Measurements from ENCODE around the gene F5.

F5 gene

GRCh38 chr1:169586395-169587255 is at the start of gene F5:
TSS of gene F5 (minus strand) at chr1:169586481. CDS start at chr1:169586386, 95 bp downstream.
- DNase-seq = peak; percentile 84 to 85

DNA sequence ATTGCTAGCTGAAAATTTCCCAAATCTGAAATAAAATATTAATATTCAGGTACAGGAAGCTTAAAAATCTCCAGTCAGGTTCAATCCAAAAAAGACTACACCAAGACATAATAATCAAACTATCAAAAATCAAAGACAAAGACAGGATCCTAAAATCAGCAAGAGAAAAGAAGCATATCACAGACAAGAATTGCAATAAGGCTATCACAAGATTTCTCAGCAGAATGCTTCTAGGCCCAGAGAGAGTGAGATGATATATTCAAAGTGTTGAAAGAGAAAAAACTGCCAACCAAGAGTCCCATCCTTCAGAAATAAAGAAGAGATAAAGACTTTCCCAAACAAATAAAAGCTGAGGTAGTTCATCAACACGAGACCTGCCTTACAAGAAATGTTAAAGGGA is 48.6 kb upstream of the F5 start:
- no peak for DNase-seq

DNA sequence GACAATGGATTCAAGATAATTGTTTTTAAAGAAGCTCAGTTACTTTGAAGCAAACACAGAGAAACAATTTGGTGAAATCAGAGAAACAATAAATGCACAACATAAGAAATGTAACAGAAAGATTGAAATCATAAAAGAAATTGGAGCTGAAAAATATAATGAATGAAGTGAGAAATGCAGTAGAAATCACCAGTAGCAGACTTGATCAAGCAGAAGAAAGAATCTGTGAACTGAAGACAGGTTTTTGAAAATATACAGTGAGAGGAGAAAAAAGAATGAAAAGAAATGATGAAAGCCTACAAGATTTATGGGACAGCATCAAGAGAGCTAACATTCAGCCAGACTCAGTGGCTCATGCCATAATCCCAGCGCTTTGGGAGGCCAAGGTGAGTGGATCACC is 47.9 kb upstream of the F5 start:
- no peak for DNase-seq

DNA sequence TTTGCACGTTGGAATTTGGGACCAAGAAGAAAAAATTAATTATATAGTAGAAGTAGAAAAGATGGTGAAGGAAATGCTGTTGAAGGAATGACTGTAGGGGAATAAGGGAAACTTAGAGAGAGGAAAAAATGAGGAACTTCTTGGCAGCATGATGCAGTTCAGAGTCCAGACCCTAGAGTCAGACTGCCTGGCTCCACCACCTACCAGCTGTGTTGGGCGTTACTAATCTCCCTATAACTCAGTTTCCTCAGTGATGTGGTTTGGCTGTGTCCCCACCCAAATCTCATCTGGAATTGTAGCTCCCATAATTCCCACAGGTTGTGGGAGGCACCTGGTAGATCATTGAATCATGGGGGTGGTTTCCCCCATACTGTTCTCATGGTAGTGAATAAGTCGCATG is 45.0 kb upstream of the F5 start:
- no peak for DNase-seq

DNA sequence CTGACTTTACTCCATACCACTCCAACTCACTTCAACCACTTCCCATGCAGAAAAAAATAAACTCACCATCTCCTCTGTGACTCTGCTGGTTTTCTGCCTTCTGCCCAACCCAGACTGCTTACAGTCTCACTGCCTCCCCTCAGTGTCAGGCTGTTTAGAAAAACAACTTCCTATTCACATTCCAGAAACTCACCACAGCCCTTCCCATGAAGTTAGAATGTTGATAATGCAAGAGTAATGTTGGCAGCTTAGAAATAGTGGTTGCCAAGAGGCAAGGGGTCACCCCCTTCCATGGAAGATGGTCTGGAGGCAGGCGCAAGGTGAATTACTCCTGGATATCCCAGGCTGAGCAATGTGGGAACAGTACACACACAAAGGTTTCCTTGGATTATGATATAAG is 43.7 kb upstream of the F5 start, which contains the start of gene SELP:
Gene SELP, minus strand, starts transcription at position 119 of the 400 bp plus-strand sequence. Its CDS starts 50 bp downstream, at position 69.
- DNase-seq = no peak

GRCh38 chr1:169624912-169625311 is 38.6 kb upstream of the F5 start:
- no peak for DNase-seq

GRCh38 chr1:169624122-169624521 is 37.8 kb upstream of the F5 start:
- DNase-seq = no peak

GRCh38 chr1:169623132-169623926 is 37.0 kb upstream of the F5 start:
- no peak for DNase-seq

- no peak for DNase-seq
Observed at GRCh38 chr1:169620565-169620964, 34.3 kb upstream of the F5 start.

DNA sequence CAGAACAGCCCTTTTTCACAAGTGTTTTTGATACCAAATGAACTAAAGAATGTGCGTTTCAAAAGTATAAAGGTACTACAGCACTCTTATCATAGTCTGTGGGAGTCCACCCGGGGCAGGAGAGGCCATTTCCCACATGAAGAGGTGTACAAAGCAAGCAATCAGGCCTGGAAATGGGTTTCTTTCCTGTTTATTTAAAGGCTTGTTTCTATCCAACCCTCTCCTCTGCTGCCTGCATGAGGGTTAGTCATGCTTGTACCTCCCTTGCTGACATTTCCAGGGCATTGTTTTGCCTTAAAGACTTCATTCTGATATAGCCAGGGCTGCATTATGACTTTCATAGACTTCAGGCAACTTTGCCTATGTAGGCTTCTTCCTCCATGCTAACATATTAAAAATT is 32.1 kb upstream of the F5 start:
- no peak for DNase-seq

DNA sequence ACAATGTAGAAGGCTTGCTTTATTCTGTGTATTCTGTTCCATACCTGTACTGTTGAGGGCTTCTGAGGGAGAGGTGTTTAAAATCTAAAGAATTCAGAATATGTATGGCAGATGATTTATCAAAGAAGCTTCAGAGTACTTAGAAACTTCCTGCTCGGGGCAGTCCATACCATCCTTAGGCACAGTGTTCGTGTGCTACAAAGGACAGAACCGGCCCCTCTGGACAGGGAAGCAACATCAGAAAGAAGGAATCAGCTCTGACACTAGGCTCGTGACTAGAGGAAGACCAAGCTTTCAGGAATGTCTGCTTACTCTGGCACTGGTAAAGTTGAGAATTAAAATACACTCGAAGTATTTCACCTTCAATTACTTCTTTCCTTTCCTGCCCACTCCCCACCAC is 29.5 kb upstream of the F5 start:
- no peak for DNase-seq

GRCh38 chr1:169610858-169611257 is 24.6 kb upstream of the F5 start:
- DNase-seq = no peak

GRCh38 chr1:169610108-169610507 is 23.8 kb upstream of the F5 start:
- DNase-seq = no peak

GRCh38 chr1:169608226-169608625 is 21.9 kb upstream of the F5 start:
- no peak for DNase-seq

DNA sequence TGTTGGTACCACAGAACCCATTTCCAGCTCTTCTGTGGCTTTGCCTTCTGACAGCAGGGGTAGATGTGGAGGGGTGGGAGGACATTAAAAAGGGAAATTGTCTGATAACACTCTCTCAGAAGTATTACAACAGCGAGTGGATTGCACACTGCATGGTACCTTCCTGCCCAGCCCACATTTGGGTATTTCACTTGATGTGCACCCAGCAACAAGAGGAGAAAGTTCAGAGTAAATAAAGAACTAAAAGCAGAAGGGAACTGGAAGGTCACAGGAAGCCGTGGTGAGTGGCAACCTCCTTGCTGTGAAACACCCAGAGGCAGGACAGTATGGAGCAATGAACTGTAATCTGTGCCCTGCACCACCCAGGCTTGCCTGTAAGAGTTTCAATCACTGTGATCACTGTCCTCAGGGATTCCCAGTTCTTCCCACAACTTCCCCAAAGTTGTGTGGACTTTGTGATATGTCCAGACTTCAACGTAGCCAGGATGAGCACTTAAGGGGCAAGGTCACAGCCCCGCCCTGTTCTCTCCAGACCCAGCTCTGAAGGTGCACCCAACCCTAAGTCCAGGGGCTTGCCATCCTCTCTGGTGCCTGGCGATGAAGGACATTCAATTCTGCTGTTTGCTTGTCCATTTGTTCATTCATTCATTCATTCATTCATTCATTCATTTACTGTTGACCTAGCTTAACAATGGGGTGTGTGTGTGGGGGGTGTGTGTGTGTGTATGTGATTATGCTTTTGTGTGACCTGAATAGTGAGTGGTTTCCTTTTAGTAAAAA is 18.7 kb upstream of the F5 start:
- peak; percentile 94 for DNase-seq

- peak; percentile 33 to 68 for DNase-seq
Observed at GRCh38 chr1:169601096-169601881, 15.0 kb upstream of the F5 start.

DNA sequence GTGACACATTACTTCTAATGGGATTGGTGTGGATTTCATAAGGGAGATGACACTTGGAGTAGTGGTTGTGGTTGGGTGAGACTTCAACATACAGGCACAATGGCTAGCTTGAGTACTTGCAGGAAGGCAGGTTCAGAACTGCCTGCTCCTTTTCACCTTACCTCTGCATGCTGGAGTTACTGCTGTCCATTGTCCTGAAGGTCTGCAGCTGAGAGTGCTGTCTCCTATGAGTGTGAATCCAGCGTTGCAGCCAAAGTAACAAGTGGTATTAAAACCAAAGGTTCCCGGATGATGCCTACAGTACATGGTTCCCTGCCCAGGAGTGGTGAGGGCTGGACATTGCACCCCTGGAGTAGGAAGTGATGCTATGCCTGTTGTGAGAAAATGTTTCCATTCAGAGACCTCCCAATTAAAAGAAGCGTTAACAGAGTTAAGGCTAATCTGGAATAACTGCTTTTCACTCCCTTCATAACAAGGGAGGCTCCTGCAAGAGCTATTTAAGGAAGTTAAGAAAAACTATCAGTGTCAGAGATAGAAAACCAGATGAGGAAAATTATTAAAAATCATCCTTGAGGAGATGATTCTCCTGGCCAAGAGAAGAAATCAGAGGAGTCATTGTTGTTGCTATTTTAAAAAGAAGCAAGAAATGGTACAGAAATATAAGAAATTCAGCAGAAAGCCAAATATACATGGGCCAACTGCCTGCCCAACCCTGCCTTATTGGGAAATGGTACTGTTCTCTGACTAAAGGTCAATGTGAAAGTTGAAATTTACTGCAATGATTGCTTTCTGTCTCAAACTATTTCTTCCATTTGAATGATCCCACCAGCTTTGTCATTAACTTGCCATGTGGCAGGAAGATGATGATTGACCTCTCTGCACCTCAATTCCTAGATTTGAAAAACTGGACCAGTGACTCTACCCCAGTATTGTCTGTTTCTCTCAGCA is 9.8 kb upstream of the F5 start:
- peak; percentile 26 to 55 for DNase-seq

DNA sequence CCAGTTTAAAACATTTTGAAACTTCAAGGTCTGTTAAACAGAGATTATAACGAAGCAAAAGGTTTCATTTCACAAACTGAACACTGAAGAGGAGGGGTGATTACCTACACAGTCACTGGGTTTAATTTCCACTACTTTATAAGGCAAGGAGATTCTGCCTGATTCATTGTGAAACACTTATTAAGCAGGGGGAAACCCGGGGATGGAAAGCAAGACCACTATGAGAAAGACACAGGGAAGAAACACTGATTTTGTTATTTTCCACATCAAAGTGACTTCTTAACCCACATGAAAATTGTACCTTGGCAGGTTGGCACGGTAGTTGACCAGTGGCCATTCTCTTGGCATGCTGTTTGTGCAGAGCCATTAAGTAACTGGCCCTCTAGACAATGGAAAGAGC is 8.1 kb upstream of the F5 start:
- no peak for DNase-seq

- no peak for DNase-seq
Observed at GRCh38 chr1:169590932-169591331, 4.7 kb upstream of the F5 start.

GRCh38 chr1:169588785-169589485 is 2.7 kb upstream of the F5 start:
- DNase-seq = no peak

DNA sequence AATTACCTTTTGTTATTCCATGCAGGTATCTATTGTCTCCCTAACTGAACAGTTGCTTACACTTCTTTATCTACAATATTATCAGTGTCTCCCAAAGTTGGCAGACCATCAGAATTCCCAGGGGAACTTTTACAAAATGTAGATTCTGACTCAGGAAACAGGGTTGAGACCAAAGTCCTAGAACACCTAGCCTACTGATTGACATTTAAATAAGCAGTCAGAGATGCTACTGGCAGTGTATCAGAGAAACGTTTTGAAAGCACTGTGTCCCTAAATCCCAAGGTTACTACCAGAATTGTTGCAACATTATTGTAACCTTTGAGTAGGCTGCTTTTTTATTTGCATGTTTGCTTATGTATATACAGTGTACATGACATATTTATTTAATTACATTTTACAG is 1.8 kb upstream of the F5 start:
- DNase-seq = no peak
